ENCODE data around the gene RRP1. TPM values are rescaled to one million over a fixed set of nuclear protein-coding genes. Genes with fewer than 3 reads are reported as not detected.

RRP1 gene
- total RNA-seq, 1 donor from 2014 or later, result 30.9 TPM

- Mint-ChIP-seq H3K27ac (peak overlapping the region; percentile 90), H3K36me3 (ENCODE audit: insufficient read depth) (peaks cover 8% of the 10 kb centered on the region), H3K4me3 (ENCODE audit: low read depth) (peak overlapping the region; percentile 86), H3K9me3 (ENCODE audit: low read depth) (no peaks in the 10 kb centered on the region), H3K27me3 (no peaks in the 10 kb centered on the region), H3K4me1 (ENCODE audit: low read depth) (peaks cover 13% of the 10 kb centered on the region)
- TF ChIP-seq, protein P1, sequence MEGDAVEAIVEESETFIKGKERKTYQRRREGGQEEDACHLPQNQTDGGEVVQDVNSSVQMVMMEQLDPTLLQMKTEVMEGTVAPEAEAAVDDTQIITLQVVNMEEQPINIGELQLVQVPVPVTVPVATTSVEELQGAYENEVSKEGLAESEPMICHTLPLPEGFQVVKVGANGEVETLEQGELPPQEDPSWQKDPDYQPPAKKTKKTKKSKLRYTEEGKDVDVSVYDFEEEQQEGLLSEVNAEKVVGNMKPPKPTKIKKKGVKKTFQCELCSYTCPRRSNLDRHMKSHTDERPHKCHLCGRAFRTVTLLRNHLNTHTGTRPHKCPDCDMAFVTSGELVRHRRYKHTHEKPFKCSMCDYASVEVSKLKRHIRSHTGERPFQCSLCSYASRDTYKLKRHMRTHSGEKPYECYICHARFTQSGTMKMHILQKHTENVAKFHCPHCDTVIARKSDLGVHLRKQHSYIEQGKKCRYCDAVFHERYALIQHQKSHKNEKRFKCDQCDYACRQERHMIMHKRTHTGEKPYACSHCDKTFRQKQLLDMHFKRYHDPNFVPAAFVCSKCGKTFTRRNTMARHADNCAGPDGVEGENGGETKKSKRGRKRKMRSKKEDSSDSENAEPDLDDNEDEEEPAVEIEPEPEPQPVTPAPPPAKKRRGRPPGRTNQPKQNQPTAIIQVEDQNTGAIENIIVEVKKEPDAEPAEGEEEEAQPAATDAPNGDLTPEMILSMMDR (IDR thresholded peaks at IDR 0.05; ENCODE audit: unreplicated experiment), result no peak
- no peak for DNase-seq (ENCODE audit: low spot score, unreplicated experiment)
These were observed 14.2 kb upstream of the RRP1 start for GRCh38 chr21:43775190-43775589.

DNA sequence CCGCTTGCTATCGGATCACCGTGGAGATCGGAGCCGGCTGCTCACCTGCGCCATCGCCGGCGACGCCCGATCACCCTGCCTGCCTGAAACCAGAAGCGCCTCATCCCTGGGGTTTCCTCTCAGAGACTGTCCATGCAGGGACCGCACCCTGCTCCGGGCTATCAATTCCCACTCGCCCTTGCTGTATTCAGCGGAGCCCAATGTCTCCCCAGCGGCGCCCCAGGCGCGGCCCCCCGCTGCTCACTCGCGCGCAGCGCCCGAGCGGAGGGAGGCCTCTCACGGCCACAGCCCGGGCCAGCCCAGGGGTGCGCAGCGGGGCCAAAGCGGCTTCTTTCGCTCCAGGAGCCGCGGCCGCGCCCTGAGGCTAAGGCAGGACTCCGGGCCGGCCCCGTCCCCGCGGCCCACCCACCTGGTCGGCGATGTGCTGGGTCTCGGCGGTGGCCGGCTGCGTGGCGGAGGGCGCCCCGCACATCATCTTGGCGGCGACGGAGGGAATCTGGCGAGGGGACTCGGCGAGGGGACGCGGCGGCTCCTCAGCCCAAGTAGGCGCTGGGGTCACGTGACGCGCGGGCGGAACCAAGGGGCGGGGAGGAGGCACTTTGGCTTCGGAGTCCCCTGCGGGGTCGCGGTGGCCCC, 13.5 kb upstream of the RRP1 start, which contains the start of gene CSTB:
Gene CSTB, minus strand, starts transcription at position 514 of the 636 bp plus-strand sequence. Its CDS starts 39 bp downstream, at position 475.
- DNase-seq (ENCODE audit: low spot score, unreplicated experiment), result peak; percentile 79
- TF ChIP-seq, protein P1 (IDR thresholded peaks at IDR 0.05; ENCODE audit: unreplicated experiment), result peak; percentile 21
- Mint-ChIP-seq H3K4me1 (ENCODE audit: low read depth) (peaks cover 13% of the 10 kb centered on the region), H3K9me3 (ENCODE audit: low read depth) (no peaks in the 10 kb centered on the region), H3K27ac (peak within 1 kb of the TSS; percentile 90), H3K4me3 (ENCODE audit: low read depth) (peak within 1 kb of the TSS; percentile 86), H3K36me3 (ENCODE audit: insufficient read depth) (peaks cover 8% of the 10 kb centered on the region), H3K27me3 (no peaks in the 10 kb centered on the region)

DNA sequence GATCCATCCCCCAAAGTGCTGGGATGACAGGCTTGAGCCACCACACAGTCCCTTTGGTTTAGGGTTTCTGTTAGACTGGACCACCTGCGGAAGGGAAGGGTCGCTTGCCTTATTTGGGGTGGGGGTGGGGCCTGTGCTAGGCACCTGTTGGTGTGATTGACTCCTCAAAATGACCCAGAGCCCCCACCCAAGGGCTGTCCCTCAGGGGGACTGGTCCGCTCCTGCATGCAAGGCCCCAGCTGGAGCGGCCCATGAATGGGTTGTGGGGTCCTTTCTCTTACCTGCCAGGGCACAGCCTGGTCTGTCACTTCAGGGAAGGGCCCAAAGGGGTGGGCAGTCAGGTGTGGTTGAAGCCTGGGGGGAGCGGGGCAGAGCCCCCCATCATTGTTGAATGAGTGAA, 11.4 kb upstream of the RRP1 start:
- Mint-ChIP-seq H3K36me3 (ENCODE audit: insufficient read depth) (peaks cover 8% of the 10 kb centered on the region), H3K4me1 (ENCODE audit: low read depth) (peaks cover 13% of the 10 kb centered on the region), H3K9me3 (ENCODE audit: low read depth) (no peaks in the 10 kb centered on the region), H3K27ac (no peak overlapping the region), H3K27me3 (no peaks in the 10 kb centered on the region), H3K4me3 (ENCODE audit: low read depth) (peak overlapping the region; percentile 70)
- no peak for DNase-seq (ENCODE audit: low spot score, unreplicated experiment)
- TF ChIP-seq, protein P1 (IDR thresholded peaks at IDR 0.05; ENCODE audit: unreplicated experiment), result no peak

GRCh38 chr21:43778469-43779335, 10.7 kb upstream of the RRP1 start:
- no peaks in the 10 kb centered on the region for H3K9me3 Mint-ChIP-seq (ENCODE audit: low read depth)
- peak overlapping the region; percentile 31 for H3K4me3 Mint-ChIP-seq (ENCODE audit: low read depth)
- TF ChIP-seq, protein P1 (IDR thresholded peaks at IDR 0.05; ENCODE audit: unreplicated experiment), result no peak
- peak overlapping the region; percentile 74 for H3K27ac Mint-ChIP-seq
- peaks cover 3% of the 10 kb centered on the region for H3K36me3 Mint-ChIP-seq (ENCODE audit: insufficient read depth)
- no peak for DNase-seq (ENCODE audit: low spot score, unreplicated experiment)
- peaks cover 13% of the 10 kb centered on the region for H3K4me1 Mint-ChIP-seq (ENCODE audit: low read depth)
- H3K27me3 Mint-ChIP-seq, result no peaks in the 10 kb centered on the region

DNA sequence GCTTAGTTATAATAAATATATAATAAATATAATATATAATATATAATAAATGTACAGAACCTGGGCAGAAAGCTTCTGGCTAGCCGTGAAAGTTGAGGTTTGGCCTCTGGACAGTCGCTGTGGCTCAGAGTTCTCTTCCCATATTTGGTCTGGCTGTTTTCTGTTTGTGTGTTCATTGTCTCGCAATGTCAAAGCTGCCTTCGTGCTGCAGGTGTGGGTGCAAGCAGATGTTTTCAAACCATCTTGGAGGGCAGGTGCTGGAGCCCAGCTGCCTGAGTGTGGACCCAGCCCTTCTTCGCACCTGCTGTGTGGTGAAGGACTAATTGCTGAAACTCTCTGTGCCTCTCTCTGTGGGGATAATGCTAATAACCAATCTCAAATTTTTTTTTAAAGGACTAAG, 9.7 kb upstream of the RRP1 start:
- no peak overlapping the region for H3K27ac Mint-ChIP-seq
- peaks cover 11% of the 10 kb centered on the region for H3K4me1 Mint-ChIP-seq (ENCODE audit: low read depth)
- H3K9me3 Mint-ChIP-seq (ENCODE audit: low read depth), result no peaks in the 10 kb centered on the region
- no peak for DNase-seq (ENCODE audit: low spot score, unreplicated experiment)
- H3K4me3 Mint-ChIP-seq (ENCODE audit: low read depth), result no peak overlapping the region
- H3K36me3 Mint-ChIP-seq (ENCODE audit: insufficient read depth), result no peaks in the 10 kb centered on the region
- no peaks in the 10 kb centered on the region for H3K27me3 Mint-ChIP-seq
- TF ChIP-seq, protein P1 (IDR thresholded peaks at IDR 0.05; ENCODE audit: unreplicated experiment), result no peak
